ENCODE results near the gene ADAMTS16. TPM values are rescaled to one million over a fixed set of nuclear protein-coding genes. Genes with fewer than 3 reads are reported as not detected.

The ADAMTS16 gene
- total and polyA plus RNA-seq, 2 donors (not counting 3 experiments of a cell fraction or from before 2014, with no cell fraction given) = not detected

GRCh38 chr5:5122776-5123175 is 17.4 kb upstream of the ADAMTS16 start:
- no peak overlapping the region for H3K27ac ChIP-seq (ENCODE audit: insufficient read depth, low read depth, low read length)
- H3K9ac ChIP-seq (replicated peaks; ENCODE audit: extremely low read depth, insufficient read depth, low read length) = no peak overlapping the region
- no peaks in the 10 kb centered on the region for H4K20me1 ChIP-seq (replicated peaks; ENCODE audit: control insufficient read depth, extremely low read depth, insufficient read depth, low read length)
- ChIA-PET POLR2A (no interaction called here), CTCF (no interaction called here)
- no peaks in the 10 kb centered on the region for H3K27me3 ChIP-seq (ENCODE audit: control insufficient read depth in 2 of 2, insufficient read depth in 2 of 2, low read length in 2 of 2)
- FAIRE-seq (no peak), DNase-seq (ENCODE audit: low read depth, low spot score) (no peak)
- no TSS peak for BruUV-seq (replicated peaks)
- no peaks in the 10 kb centered on the region for H3K4me1 ChIP-seq (ENCODE audit: control insufficient read depth, extremely low read depth, insufficient read depth, low read length)
- dilution Hi-C loops (cut with MboI; ENCODE audit: extremely low pct_ligation_motif_present, low sequenced_read_pairs) (no loop called here), intact Hi-C loops (cut with micrococcal nuclease) (no loop called here)
- H3K4me2 ChIP-seq (ENCODE audit: insufficient read depth, low read length) = no peak overlapping the region
- no peaks in the 10 kb centered on the region for H3K79me2 ChIP-seq (ENCODE audit: control insufficient read depth, insufficient read depth, low read length)
- H2AFZ ChIP-seq (ENCODE audit: low read depth, low read length) = no peak overlapping the region
- no peak for TF ChIP-seq JUN (IDR thresholded peaks at IDR 0.05; ENCODE audit: borderline replicate concordance, insufficient read depth, insufficient read length, low read depth)
- no peak for TF ChIP-seq MAX (IDR thresholded peaks at IDR 0.05; ENCODE audit: insufficient read depth, insufficient read length)
- no peak for TF ChIP-seq CTCF (IDR thresholded peaks at IDR 0.05; ENCODE audit: extremely low read depth in 1 of 2, insufficient read depth in 1 of 2, low read depth in 1 of 2, low read length in 2 of 2)
- TF ChIP-seq FOS (IDR thresholded peaks at IDR 0.05; ENCODE audit: borderline replicate concordance, insufficient read depth, low read length) = no peak
- no peak for TF ChIP-seq GATA2 (IDR thresholded peaks at IDR 0.05; ENCODE audit: insufficient read depth, insufficient read length, low read depth, low read length)
- no peak for TF ChIP-seq MYC (IDR thresholded peaks at IDR 0.05; ENCODE audit: low read depth, low read length)
- TF ChIP-seq EZH2 (IDR thresholded peaks at IDR 0.05; ENCODE audit: borderline replicate concordance, low read depth, low read length, severe bottlenecking) = no peak
- TF ChIP-seq POLR2A (IDR thresholded peaks at IDR 0.05; ENCODE audit: low read depth, low read length) = no peak
- TF ChIP-seq POLR2AphosphoS5 (IDR thresholded peaks at IDR 0.05; ENCODE audit: insufficient read depth, low read depth, low read length) = no peak
- no peak overlapping the region for H3K4me3 ChIP-seq (replicated peaks in 1 of 3; ENCODE audit: insufficient read depth in 1 of 3, low read depth in 1 of 3, low read length in 3 of 3)
- H3K36me3 ChIP-seq (ENCODE audit: control insufficient read depth in 2 of 2, extremely low read depth in 1 of 2, insufficient read depth in 2 of 2, low read length in 2 of 2) = no peaks in the 10 kb centered on the region
- H3K9me1 ChIP-seq (replicated peaks; ENCODE audit: control insufficient read depth, extremely low read depth, insufficient read depth, low read length) = no peaks in the 10 kb centered on the region
- no peaks in the 10 kb centered on the region for H3K9me3 ChIP-seq (replicated peaks; ENCODE audit: control insufficient read depth, insufficient read depth, low read length)

Measured in endothelial cell of umbilical vein (primary cell).